ENCODE measurements around the gene PPP2R5C. TPM values are rescaled to one million over a fixed set of nuclear protein-coding genes. Genes with fewer than 3 reads are reported as not detected.

Gene PPP2R5C
- total RNA-seq, 1 experiment from 2014 or later: 120 TPM

DNA sequence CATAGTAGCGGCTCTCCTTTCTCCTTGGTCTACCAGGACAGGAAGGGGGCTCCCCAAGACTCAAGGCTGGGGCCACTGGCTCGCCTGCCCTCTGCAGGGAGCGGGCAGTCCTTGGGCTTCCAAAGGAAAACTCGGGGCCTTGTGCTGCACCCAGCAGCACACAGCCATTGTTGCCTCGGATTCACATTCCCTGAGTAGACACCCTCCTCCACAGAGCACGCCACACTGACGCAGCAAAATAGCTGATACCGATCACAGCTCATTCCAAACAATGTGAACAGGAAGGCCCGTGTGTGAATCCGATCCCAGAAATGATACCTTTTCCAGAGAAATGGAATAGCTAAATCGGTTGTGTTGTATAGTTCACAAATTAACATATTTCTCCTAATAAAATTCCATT, 137.8 kb downstream of the PPP2R5C start:
- intact Hi-C loops (cut with micrococcal nuclease; ENCODE audit: unreplicated experiment): loop anchor here (10.0 kb wide), 1 partner anchor 124 kb away; no protein-coding TSS in a partner anchor
- Mint-ChIP-seq H3K36me3 (ENCODE audit: insufficient read depth, unreplicated experiment) (peaks cover 32% of the 10 kb centered on the region), H3K4me1 (ENCODE audit: low read depth, unreplicated experiment) (no peaks in the 10 kb centered on the region), H3K4me3 (ENCODE audit: low read depth, unreplicated experiment) (no peak overlapping the region), H3K27ac (ENCODE audit: unreplicated experiment) (no peak overlapping the region), H3K27me3 (ENCODE audit: unreplicated experiment) (no peaks in the 10 kb centered on the region), H3K9me3 (ENCODE audit: low read depth, unreplicated experiment) (no peaks in the 10 kb centered on the region)
- BruUV-seq (replicated peaks): no TSS peak
- CTCF ChIA-PET: no interaction called here
- TF ChIP-seq, protein P1, sequence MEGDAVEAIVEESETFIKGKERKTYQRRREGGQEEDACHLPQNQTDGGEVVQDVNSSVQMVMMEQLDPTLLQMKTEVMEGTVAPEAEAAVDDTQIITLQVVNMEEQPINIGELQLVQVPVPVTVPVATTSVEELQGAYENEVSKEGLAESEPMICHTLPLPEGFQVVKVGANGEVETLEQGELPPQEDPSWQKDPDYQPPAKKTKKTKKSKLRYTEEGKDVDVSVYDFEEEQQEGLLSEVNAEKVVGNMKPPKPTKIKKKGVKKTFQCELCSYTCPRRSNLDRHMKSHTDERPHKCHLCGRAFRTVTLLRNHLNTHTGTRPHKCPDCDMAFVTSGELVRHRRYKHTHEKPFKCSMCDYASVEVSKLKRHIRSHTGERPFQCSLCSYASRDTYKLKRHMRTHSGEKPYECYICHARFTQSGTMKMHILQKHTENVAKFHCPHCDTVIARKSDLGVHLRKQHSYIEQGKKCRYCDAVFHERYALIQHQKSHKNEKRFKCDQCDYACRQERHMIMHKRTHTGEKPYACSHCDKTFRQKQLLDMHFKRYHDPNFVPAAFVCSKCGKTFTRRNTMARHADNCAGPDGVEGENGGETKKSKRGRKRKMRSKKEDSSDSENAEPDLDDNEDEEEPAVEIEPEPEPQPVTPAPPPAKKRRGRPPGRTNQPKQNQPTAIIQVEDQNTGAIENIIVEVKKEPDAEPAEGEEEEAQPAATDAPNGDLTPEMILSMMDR (IDR thresholded peaks at IDR 0.05; ENCODE audit: unreplicated experiment): no peak
- DNase-seq: no peak

DNA sequence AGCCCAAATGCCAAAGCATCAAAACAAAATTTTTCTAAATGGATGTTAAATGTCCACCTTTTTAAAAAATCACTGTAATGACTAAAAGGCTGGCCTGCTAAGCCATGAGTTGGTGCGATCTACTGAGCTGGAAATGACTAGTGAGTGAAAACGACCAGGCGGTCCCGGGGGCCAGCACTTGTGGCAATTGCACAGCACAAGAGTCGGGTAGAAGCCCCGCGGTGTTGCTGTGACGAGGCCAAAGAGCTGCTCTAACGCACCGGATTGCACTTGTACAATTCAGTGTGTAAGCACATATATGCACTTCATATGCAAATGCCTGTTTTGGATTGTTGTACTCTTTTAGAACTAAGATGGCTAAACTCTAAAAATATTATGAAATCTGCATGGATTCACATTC, 138.7 kb downstream of the PPP2R5C start:
- no TSS peak for BruUV-seq (replicated peaks)
- intact Hi-C loops (cut with micrococcal nuclease; ENCODE audit: unreplicated experiment): no loop called here
- CTCF ChIA-PET: interaction anchor here (0.5 to 0.6 kb wide), 2 partner anchors 129 to 357 kb away, joined by 3 to 5 read pairs; no protein-coding TSS in a partner anchor

DNA sequence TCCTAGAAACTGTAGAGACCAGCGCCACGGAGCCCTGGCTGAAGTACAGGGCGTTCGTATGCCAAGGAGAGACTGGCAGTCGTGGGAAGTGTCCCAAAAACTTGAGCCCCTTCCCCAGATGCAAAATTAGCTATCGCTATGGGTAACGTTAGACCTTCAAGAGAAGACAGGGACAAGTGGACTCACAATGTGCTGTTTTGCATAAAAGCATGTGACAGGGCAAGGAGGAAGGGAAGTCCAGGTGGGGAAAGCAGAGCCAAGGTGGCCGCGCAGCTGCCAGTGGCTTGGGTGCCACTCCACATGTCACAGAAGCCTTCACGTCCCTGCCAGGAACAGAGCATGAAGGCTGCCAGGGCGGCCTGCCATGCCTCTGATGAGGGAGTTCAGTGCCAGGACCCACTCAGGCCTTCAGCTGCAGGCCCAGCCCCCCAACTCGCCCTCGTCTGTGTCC, 141.6 kb downstream of the PPP2R5C start:
- Mint-ChIP-seq H3K27me3 (ENCODE audit: unreplicated experiment) (no peaks in the 10 kb centered on the region), H3K4me1 (ENCODE audit: low read depth, unreplicated experiment) (no peaks in the 10 kb centered on the region), H3K4me3 (ENCODE audit: low read depth, unreplicated experiment) (no peak overlapping the region), H3K36me3 (ENCODE audit: insufficient read depth, unreplicated experiment) (peaks cover 22% of the 10 kb centered on the region), H3K27ac (ENCODE audit: unreplicated experiment) (no peak overlapping the region), H3K9me3 (ENCODE audit: low read depth, unreplicated experiment) (no peaks in the 10 kb centered on the region)
- CTCF ChIA-PET: no interaction called here
- TF ChIP-seq, protein P1 (IDR thresholded peaks at IDR 0.05; ENCODE audit: unreplicated experiment): no peak
- intact Hi-C loops (cut with micrococcal nuclease; ENCODE audit: unreplicated experiment): no loop called here
- no peak for DNase-seq
- BruUV-seq (replicated peaks): no TSS peak

More for the DNA sequence above, 138.7 kb downstream of the PPP2R5C start:
- TF ChIP-seq, protein P1 (IDR thresholded peaks at IDR 0.05; ENCODE audit: unreplicated experiment): no peak
- no peaks in the 10 kb centered on the region for H3K4me1 Mint-ChIP-seq (ENCODE audit: low read depth, unreplicated experiment)
- DNase-seq: no peak
- no peak overlapping the region for H3K4me3 Mint-ChIP-seq (ENCODE audit: low read depth, unreplicated experiment)
- H3K9me3 Mint-ChIP-seq (ENCODE audit: low read depth, unreplicated experiment): no peaks in the 10 kb centered on the region
- H3K36me3 Mint-ChIP-seq (ENCODE audit: insufficient read depth, unreplicated experiment): peaks cover 29% of the 10 kb centered on the region
- H3K27me3 Mint-ChIP-seq (ENCODE audit: unreplicated experiment): no peaks in the 10 kb centered on the region
- no peak overlapping the region for H3K27ac Mint-ChIP-seq (ENCODE audit: unreplicated experiment)

DNA sequence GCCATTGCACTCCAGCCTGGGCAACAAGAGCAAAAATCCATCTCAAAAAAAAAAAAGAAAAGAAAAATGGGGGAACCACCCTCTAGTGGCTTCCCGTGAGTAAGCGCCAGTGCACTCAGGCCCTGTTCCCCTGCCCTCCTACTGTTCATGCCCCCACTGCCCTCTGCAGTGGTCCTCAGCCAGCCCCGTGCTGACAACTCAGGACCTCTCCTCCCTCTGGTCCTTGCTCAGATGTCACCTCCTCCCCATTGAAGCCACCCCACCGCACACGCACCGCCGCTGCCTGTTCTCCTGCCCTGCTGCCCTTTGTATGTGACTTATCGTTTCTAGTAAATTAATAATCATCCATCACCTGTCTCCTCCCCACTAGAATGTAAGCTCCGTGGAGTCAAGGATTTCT, 144.1 kb downstream of the PPP2R5C start:
- intact Hi-C loops (cut with micrococcal nuclease; ENCODE audit: unreplicated experiment): no loop called here
- Mint-ChIP-seq H3K36me3 (ENCODE audit: insufficient read depth, unreplicated experiment) (peaks cover 25% of the 10 kb centered on the region), H3K4me3 (ENCODE audit: low read depth, unreplicated experiment) (no peak overlapping the region), H3K9me3 (ENCODE audit: low read depth, unreplicated experiment) (no peaks in the 10 kb centered on the region), H3K4me1 (ENCODE audit: low read depth, unreplicated experiment) (no peaks in the 10 kb centered on the region), H3K27me3 (ENCODE audit: unreplicated experiment) (no peaks in the 10 kb centered on the region), H3K27ac (ENCODE audit: unreplicated experiment) (no peak overlapping the region)
- DNase-seq: no peak
- TF ChIP-seq, protein P1 (IDR thresholded peaks at IDR 0.05; ENCODE audit: unreplicated experiment): no peak
- CTCF ChIA-PET: no interaction called here
- BruUV-seq (replicated peaks): no TSS peak
